ENCODE results near the gene RBM19.

RBM19 gene

GRCh38 chr12:113823016-113823415 lies 143.1 kb downstream of the RBM19 start:
- DNase-seq = no peak

GRCh38 chr12:113820842-113821241 lies 145.3 kb downstream of the RBM19 start:
- no peak for DNase-seq

- DNase-seq = no peak
Observed at GRCh38 chr12:113820309-113820708, 145.8 kb downstream of the RBM19 start.

GRCh38 chr12:113819495-113819894 lies 146.6 kb downstream of the RBM19 start:
- DNase-seq = no peak

GRCh38 chr12:113818833-113819232 lies 147.3 kb downstream of the RBM19 start:
- peak; percentile 56 for DNase-seq

- DNase-seq = no peak
Observed at GRCh38 chr12:113818283-113818682, 147.8 kb downstream of the RBM19 start.

GRCh38 chr12:113816866-113817265 lies 149.3 kb downstream of the RBM19 start:
- no peak for DNase-seq

- DNase-seq = no peak
Observed at GRCh38 chr12:113815031-113815430, 151.1 kb downstream of the RBM19 start.

GRCh38 chr12:113813229-113813541 lies 152.9 kb downstream of the RBM19 start:
- DNase-seq = no peak

GRCh38 chr12:113812411-113813228 lies 153.5 kb downstream of the RBM19 start:
- no peak for DNase-seq

- peak; percentile 26 for DNase-seq
Observed at GRCh38 chr12:113809462-113810220, 156.5 kb downstream of the RBM19 start.

- DNase-seq = no peak
Observed at GRCh38 chr12:113808095-113808951, 157.8 kb downstream of the RBM19 start.

- DNase-seq = no peak
Observed at GRCh38 chr12:113805673-113806072, 160.5 kb downstream of the RBM19 start.

- DNase-seq = peak; percentile 42
Observed at GRCh38 chr12:113804961-113805600, 161.0 kb downstream of the RBM19 start.

GRCh38 chr12:113803759-113804140 lies 162.4 kb downstream of the RBM19 start:
- no peak for DNase-seq

GRCh38 chr12:113802966-113803758 lies 163.0 kb downstream of the RBM19 start:
- no peak for DNase-seq

GRCh38 chr12:113802000-113802749 lies 163.9 kb downstream of the RBM19 start:
- no peak for DNase-seq

- no peak for DNase-seq
Observed at GRCh38 chr12:113800201-113800600, 165.9 kb downstream of the RBM19 start.

- no peak for DNase-seq
Observed at GRCh38 chr12:113798552-113798951, 167.6 kb downstream of the RBM19 start.

- DNase-seq = no peak
Observed at GRCh38 chr12:113797535-113797868, 168.6 kb downstream of the RBM19 start.

- DNase-seq = no peak
Observed at GRCh38 chr12:113796852-113797534, 169.1 kb downstream of the RBM19 start.

Measured in NCI-H82 (cell line).